ENCODE measurements around the gene CDK17. TPM values are rescaled to one million over a fixed set of nuclear protein-coding genes. Genes with fewer than 3 reads are reported as not detected.

The CDK17 gene
- total and polyA plus RNA-seq, 10 donors: 12.9 to 108 (median 66.4) TPM

DNA sequence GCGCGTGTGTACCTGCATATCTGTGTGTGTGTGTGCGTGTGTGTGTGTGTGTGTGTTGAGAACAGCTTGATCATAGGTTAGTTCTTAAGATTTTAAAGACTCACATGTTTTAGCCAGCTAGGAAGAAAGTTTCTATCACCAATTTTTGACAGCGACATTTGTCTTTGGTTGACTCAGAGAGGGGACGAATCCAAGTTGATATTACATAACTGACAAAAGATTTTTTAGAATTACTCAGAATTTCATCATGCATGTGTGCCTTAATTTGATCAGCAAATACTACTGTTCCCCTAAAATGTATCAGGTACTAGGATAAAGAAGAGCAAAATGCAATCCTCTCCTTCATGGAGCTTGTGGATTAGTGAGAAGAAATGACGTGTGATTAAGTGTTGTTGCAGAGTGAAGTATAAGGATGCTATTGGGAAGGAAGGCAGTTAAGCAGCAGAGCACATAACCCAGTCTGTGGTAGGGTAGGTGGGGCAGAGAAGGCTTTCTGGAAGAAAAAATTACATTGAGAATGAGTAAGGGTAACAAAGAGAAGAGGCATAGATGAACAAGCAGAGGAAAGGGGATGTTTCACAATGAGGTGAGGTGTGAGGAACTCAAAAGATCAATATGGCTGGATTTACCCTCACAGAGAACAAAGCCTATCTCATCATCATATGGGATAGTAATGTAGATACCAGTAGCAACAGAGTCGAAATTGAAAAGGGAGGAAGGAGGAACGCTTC lies 128.6 kb downstream of the CDK17 start:
- H3K9me3 ChIP-seq: no peaks in the 10 kb centered on the region
- no peak for DNase-seq
- H3K36me3 ChIP-seq: peaks cover 0 to 92% (median 35%) of the 10 kb centered on the region in 6 donors
- H3K27me3 ChIP-seq (replicated peaks in 1 of 7): no peaks in the 10 kb centered on the region
- peaks cover 0 to 4% (median 0%) of the 10 kb centered on the region in 6 donors for H3K4me1 ChIP-seq
- 69 to 91% (median 78%) methylated on average over 8 of the region's 8 CpGs for WGBS, 5 donors
- peak in 1 of 3 donors; percentile 6 for TF ChIP-seq POLR2AphosphoS5 (IDR thresholded peaks at IDR 0.05)
- TF ChIP-seq POLR2A (IDR thresholded peaks at IDR 0.05): no peak
- TF ChIP-seq, protein P1, sequence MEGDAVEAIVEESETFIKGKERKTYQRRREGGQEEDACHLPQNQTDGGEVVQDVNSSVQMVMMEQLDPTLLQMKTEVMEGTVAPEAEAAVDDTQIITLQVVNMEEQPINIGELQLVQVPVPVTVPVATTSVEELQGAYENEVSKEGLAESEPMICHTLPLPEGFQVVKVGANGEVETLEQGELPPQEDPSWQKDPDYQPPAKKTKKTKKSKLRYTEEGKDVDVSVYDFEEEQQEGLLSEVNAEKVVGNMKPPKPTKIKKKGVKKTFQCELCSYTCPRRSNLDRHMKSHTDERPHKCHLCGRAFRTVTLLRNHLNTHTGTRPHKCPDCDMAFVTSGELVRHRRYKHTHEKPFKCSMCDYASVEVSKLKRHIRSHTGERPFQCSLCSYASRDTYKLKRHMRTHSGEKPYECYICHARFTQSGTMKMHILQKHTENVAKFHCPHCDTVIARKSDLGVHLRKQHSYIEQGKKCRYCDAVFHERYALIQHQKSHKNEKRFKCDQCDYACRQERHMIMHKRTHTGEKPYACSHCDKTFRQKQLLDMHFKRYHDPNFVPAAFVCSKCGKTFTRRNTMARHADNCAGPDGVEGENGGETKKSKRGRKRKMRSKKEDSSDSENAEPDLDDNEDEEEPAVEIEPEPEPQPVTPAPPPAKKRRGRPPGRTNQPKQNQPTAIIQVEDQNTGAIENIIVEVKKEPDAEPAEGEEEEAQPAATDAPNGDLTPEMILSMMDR (IDR thresholded peaks at IDR 0.05 in 8 of 11, conservative IDR thresholded peaks at IDR 0.05 in 3 of 11): no peak
- H3K27ac ChIP-seq: no peak overlapping the region
- intact Hi-C loops (cut with DNase I; ENCODE audit: low total_unique reads): no loop called here
- H3K4me3 ChIP-seq: no peak overlapping the region

DNA sequence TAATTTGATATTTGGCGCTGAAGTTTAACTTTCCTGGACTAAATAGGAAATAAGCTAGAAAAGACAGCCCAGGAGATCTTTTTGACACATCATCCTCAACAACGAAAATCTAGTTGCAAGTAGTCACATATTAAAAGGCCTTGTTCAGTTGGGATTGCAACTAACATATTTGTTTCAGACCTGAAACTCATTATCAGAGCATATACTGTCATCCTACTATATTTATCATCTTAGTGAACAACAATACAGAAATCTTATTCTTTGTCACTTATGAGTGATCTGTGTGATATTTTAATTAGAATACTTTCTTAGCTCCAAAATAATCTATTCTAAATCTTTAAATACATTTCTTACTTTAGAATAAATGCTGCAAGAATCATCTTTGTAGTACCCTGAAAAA lies 134.0 kb downstream of the CDK17 start:
- WGBS, 5 donors: 71 to 87% (median 73%) methylated on average over 2 of the region's 2 CpGs
- no peak overlapping the region for H3K4me3 ChIP-seq
- no peak for DNase-seq
- H3K27ac ChIP-seq: no peak overlapping the region
- peaks cover 0 to 23% (median 3%) of the 10 kb centered on the region in 6 donors for H3K4me1 ChIP-seq
- TF ChIP-seq POLR2A (IDR thresholded peaks at IDR 0.05) (no peak), POLR2AphosphoS5 (IDR thresholded peaks at IDR 0.05) (no peak)
- TF ChIP-seq, protein P1 (IDR thresholded peaks at IDR 0.05 in 8 of 11, conservative IDR thresholded peaks at IDR 0.05 in 3 of 11): no peak
- no peaks in the 10 kb centered on the region for H3K27me3 ChIP-seq (replicated peaks in 1 of 7)
- intact Hi-C loops (cut with DNase I; ENCODE audit: low total_unique reads): no loop called here
- peaks cover 0 to 100% (median 31%) of the 10 kb centered on the region in 6 donors for H3K36me3 ChIP-seq
- no peaks in the 10 kb centered on the region for H3K9me3 ChIP-seq

DNA sequence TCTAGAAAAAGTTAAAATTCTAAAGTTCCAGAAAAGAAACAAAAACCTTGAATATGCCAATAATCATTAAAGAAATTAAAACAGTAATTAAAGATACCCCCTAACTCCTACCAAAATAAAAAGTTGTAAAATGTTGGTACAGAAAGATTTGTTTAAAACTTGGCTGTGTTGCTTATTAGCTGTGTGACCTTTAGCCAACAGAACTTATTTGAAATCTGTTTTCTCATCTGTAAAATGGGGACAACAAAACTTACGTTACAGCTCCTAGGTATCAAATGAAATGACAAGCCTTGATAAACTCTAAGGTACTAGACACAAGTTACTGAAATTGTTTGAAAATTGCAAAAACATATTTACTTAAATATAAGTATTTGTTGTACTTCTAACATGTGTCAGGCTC lies 134.4 kb downstream of the CDK17 start:
- WGBS, 5 donors: 92 to 100% (median 96%) methylated on average over 1 of the region's 1 CpG
- intact Hi-C loops (cut with DNase I; ENCODE audit: low total_unique reads): no loop called here
- no peak for DNase-seq
- H3K4me1 ChIP-seq: peaks cover 0 to 23% (median 4%) of the 10 kb centered on the region in 6 donors
- no peak overlapping the region for H3K27ac ChIP-seq
- no peak overlapping the region for H3K4me3 ChIP-seq
- no peaks in the 10 kb centered on the region for H3K27me3 ChIP-seq (replicated peaks in 1 of 7)
- H3K36me3 ChIP-seq: peaks cover 0 to 100% (median 32%) of the 10 kb centered on the region in 6 donors
- TF ChIP-seq POLR2AphosphoS5 (IDR thresholded peaks at IDR 0.05) (no peak), POLR2A (IDR thresholded peaks at IDR 0.05) (no peak)
- TF ChIP-seq, protein P1 (IDR thresholded peaks at IDR 0.05 in 8 of 11, conservative IDR thresholded peaks at IDR 0.05 in 3 of 11): no peak
- no peaks in the 10 kb centered on the region for H3K9me3 ChIP-seq

DNA sequence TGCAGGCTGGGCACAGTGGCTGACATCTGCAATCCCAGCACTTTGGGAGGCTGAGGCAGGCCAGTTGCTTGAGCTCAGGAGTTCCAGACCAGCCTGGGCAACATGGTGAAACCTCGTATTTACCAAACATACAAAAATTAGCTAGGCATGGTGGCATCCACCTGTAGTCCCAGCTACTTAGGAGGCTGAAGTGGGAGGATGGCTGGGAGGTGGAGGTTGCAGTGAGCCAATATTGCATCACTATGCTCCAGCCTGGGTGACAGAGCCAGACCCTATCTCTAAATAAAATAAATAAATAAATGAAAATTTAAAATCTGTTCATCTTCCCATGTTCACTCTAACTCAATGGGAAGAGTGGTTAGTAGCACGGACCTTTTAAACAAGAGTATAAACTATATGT lies 134.8 kb downstream of the CDK17 start:
- H3K27me3 ChIP-seq (replicated peaks in 1 of 7): no peaks in the 10 kb centered on the region
- 92 to 97% (median 96%) methylated on average over 2 of the region's 2 CpGs for WGBS, 5 donors
- DNase-seq: no peak
- H3K27ac ChIP-seq: no peak overlapping the region
- intact Hi-C loops (cut with DNase I; ENCODE audit: low total_unique reads): no loop called here
- H3K4me3 ChIP-seq: no peak overlapping the region
- peaks cover 0 to 23% (median 4%) of the 10 kb centered on the region in 6 donors for H3K4me1 ChIP-seq
- H3K9me3 ChIP-seq: no peaks in the 10 kb centered on the region
- TF ChIP-seq POLR2A (IDR thresholded peaks at IDR 0.05) (no peak), POLR2AphosphoS5 (IDR thresholded peaks at IDR 0.05) (no peak)
- TF ChIP-seq, protein P1 (IDR thresholded peaks at IDR 0.05 in 8 of 11, conservative IDR thresholded peaks at IDR 0.05 in 3 of 11): no peak
- H3K36me3 ChIP-seq: peaks cover 0 to 100% (median 28%) of the 10 kb centered on the region in 6 donors
